SHP77 treated with DMSO at 0.1 percent for 48 hours (cell line): Measurements from ENCODE around the gene CCDC112.

Experiments
- DNase-seq: peaks from one replicate; lab custom pipeline; 2025; lab: John Stamatoyannopoulos, UW

Gene CCDC112

GRCh38 chr5:115317320-115317719, 20.9 kb upstream of the CCDC112 start:
- no peak for DNase-seq

GRCh38 chr5:115313632-115314031, 17.2 kb upstream of the CCDC112 start:
- DNase-seq, result no peak

GRCh38 chr5:115313052-115313451, 16.6 kb upstream of the CCDC112 start:
- DNase-seq, result no peak

GRCh38 chr5:115309751-115310370, 13.4 kb upstream of the CCDC112 start:
- DNase-seq, result peak; percentile 27

GRCh38 chr5:115308815-115309214, 12.4 kb upstream of the CCDC112 start:
- no peak for DNase-seq

GRCh38 chr5:115306011-115306536, 9.6 kb upstream of the CCDC112 start:
- DNase-seq, result no peak

- no peak for DNase-seq
Observed at GRCh38 chr5:115304496-115304895, 8.0 kb upstream of the CCDC112 start.

GRCh38 chr5:115298811-115299210, 2.4 kb upstream of the CCDC112 start:
- DNase-seq, result no peak

- DNase-seq, result no peak
Observed at GRCh38 chr5:115297031-115297430, 577 bp upstream of the CCDC112 start.

GRCh38 chr5:115295777-115296123, 704 bp downstream of the CCDC112 start:
- peak; percentile 52 for DNase-seq

GRCh38 chr5:115291397-115291796, 5.1 kb downstream of the CCDC112 start:
- DNase-seq, result no peak

GRCh38 chr5:115289104-115289503, 7.3 kb downstream of the CCDC112 start:
- DNase-seq, result no peak

- DNase-seq, result no peak
Observed at GRCh38 chr5:115284021-115284420, 12.4 kb downstream of the CCDC112 start.

GRCh38 chr5:115282131-115282530, 14.3 kb downstream of the CCDC112 start:
- no peak for DNase-seq

- DNase-seq, result no peak
Observed at GRCh38 chr5:115274584-115274983, 21.9 kb downstream of the CCDC112 start.

GRCh38 chr5:115272297-115272958, 24.0 kb downstream of the CCDC112 start:
- no peak for DNase-seq

GRCh38 chr5:115271295-115272050, 25.0 kb downstream of the CCDC112 start:
- no peak for DNase-seq

- no peak for DNase-seq
Observed at GRCh38 chr5:115267617-115268016, 28.8 kb downstream of the CCDC112 start.

- no peak for DNase-seq
Observed at GRCh38 chr5:115265220-115265619, 31.2 kb downstream of the CCDC112 start.

GRCh38 chr5:115264786-115265185, 31.7 kb downstream of the CCDC112 start:
- no peak for DNase-seq

GRCh38 chr5:115263078-115263380, 33.4 kb downstream of the CCDC112 start:
- no peak for DNase-seq

- DNase-seq, result peak; percentile 69
Observed at GRCh38 chr5:115262321-115263077, 34.0 kb downstream of the CCDC112 start, which contains the start of gene PGGT1B. Gene PGGT1B (minus strand): TSS chr5:115262877. CDS start chr5:115262851, 26 bp downstream.

- no peak for DNase-seq
Observed at GRCh38 chr5:115262011-115262320, 34.5 kb downstream of the CCDC112 start.
